CD4-positive, alpha-beta T cell treated with Interleukin-21 for 1 hour (primary cell): ENCODE results near the gene SAP30BP.

Experiments
- DNase-seq: peaks from one replicate; pipeline ENCODE4 v3.0.0-alpha.2; 2020

The SAP30BP gene

DNA sequence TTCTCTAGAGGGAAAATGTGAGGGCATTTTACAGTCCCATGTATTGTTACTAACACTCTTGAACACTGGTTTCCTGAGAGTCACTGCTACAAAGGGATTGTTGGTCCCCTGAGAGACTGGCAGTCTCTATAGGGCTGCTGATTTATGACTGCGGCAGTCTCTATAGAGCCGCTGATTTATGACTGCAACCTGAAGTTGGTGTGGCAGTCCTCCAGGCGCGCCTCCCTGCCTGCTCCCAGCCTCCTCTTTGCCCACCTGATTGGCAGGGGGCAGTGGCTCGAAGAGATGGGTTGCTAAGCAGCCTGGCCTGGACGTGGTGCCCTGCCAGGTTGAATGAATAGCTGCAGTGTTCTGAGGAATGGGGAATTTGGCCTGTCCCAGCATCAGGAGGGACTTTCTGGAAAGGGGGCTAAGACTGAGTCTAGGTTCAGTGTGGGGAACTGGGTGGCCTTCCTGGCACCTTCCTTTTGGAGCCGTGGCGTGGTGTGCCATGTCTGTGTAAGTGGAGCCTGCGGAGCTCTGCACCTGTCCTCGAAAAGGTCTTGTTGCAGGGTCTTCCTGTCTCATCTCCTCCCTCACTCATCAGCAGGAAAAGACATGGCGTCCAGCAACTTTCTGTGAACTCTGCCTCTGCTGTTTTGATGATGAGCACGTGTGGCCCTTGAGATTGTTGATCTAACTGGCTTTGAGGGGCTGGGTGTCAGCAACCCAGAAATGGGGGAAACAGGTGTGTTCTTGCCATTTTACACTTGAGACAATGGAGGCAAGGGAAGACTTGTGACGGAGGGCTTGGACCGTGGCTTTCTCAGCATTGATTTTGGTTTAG, 24.9 kb downstream of the SAP30BP start:
- no peak for DNase-seq

DNA sequence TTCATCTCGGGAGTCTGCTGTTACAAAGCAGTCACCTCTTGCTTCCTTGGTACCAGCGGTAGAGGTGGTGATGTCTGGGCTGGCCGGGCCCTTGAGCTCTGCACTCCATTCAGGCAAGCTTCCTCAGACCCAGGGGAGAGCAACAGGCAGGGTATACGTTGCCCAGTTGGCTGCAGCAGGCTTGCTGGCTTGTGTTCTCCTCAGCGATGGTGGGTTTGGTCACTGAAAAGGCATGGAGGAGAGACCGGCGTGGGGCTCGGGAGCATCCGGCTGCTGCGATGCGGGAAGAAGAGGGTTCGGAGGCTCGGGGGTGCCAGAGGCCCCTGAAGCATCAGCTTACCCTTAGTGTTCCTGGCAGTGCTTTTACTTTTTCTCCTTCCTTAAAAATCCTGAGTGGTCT, 25.8 kb downstream of the SAP30BP start:
- DNase-seq: no peak

DNA sequence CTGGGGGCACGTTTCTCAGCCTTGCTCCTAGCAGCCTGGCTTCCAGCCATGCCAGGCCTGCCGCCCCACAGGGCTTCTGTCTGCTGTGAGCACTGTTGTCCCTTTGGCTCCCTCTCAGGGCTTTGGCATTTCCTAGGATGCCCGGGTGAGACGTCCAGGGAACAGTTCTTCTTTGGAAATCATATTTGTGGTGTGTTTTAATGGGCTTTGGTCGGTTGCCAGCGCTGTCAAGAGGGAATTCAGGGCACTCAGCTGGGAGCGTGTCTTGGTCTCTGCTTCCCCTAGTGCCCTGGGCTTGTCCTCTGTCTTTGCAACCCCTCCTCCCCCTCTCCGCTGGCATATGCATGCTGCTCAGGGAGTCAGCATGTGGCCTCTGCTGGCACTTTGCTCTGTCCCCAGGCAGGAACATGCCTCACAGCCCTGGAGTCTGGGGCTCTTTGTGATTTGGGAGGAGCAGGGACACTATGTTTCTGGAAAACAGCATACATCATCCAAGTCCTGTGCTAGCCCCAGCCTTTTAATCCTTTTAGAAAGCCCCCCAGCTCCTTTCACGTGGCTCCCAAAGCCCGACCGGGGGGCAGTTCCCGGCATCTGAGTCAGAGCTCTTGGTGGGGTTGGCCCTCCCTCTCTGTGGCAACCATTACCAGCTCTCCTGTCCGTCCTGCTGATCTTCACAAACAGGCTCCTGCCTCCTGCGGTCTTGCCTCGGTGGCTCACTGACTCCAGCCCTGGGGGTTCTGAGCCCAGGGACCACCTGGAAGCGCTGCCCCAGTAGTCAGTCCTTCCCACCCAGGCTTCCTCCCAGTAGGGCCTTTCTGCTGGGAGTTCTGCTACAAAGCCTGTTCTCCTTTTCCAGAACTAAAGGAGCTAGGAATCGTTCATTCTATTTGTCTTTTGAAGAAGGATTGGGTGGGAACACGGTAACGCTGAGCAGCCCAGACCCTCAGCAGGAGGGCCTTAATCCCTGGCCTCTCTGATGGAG, 26.7 kb downstream of the SAP30BP start:
- DNase-seq: no peak

DNA sequence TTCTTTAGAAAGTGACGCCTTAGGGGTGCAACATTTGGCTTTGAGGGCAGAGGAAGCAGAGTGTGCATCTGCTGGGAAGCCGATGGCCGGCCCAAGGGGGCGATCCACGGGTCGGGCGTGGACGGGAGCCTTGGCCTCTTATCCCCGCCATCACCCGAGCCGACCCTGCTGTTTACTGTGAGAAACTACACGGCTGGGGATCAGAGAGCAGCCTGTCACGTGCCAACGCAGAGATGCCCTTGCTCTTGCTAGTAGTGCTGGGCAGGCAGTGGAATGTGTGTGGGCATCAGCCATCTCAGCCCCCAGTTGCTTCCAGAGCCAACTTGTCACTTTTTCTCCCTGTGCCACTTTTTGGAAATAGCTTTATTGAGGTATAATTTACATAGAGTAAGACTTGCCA, 27.4 kb downstream of the SAP30BP start:
- DNase-seq: no peak

DNA sequence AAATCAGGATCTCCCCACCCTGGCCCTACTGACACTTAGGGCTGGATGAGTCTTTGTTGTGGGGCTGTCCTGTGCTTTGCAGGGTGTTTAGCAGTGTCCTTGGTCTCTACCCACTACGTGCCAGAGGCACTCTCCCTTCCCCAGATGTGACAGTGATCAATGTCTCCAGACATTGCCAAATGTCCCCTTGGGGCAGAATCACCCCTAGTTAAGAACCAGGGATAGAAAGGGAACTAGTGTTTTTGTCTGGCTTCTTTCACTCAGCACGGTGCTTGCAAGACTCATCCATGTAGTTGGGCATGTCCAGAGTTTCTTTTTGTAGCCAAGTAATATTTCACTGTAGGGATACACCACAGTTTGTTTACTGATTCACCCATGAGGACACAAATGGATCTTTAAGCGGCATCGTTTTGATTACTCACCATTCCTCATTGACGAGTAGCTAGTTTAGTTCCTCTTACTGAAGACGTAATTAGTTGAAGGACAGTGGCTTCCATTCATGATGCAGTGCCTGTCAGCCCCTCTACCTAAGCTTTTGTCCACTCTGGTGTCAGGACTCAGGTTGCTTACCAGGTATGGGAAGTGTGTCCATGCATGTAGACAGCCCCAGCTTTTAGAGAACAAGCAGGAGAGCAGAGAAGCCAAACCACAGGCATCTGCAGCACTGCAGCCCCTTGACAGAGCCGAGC, 28.1 kb downstream of the SAP30BP start:
- DNase-seq: no peak

DNA sequence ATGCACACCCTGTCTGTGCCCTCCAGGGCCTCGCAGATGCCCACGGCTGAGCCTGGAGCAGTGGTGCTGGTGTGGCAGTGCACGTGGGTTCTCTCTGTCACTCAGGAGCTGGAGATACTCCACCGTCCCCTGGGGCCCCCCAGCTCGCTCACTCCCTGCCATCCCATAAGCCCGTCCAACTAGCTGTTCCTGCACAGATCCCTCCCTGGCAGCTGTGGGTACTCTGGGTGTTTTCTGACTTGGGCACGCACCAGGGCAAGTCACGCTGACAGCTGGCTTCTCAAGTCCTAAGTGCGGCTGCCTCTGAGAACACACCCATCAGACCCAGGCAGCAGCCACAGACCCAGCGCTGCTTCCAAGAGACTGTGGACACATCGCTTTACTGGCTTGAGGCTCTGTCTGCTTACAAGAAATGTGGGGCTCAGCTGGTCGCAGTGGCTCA, 28.7 kb downstream of the SAP30BP start:
- no peak for DNase-seq

DNA sequence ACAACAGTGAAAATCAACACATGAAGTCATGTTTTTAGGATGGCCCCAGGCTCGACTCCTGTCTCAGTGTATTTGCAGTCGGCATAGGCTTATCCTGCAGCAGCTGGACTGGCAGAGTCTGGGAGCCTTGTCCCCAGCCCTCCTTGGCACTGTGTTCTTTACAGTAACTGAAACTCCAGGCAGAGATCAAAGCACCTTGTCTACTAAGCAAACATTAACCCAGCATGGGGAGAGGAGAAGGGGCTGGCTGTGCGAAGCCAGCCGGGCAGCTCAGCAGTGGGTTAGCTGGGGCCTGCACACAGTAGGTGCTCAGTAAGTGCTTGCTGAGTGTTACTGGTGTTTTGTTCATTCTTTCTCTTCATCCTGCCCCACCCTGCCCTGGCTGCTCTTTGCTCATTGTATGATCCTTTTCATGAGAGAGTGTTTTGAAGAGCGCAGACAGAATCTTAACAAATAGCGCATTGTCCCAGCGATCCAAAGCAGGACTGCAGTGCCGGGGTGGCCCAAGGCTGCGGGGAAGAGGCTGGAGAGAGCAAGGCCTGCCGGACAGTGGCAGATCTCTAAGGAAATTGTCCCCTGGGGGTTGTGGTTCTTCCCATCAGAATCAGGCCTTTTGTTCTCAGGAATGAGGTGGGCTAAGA, 30.6 kb downstream of the SAP30BP start:
- no peak for DNase-seq

DNA sequence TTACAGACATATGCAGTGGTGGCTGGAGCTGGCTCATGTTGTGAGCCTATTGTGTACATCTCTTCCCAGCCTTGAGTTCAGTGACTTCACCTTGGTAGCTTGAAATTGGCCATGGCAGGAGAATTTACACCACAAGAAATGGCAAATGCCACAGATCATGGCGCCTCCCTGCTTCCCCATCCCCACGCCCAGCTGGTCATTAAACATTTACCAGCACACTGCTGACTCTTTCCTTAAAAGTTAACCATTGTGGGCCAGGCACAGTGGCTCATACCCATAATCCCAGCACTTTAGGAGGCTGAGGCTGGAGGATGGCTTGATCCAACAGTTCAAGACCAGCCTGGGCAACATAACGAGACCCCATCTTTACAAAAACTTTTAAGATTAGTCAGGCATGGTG, 31.5 kb downstream of the SAP30BP start:
- DNase-seq: no peak

DNA sequence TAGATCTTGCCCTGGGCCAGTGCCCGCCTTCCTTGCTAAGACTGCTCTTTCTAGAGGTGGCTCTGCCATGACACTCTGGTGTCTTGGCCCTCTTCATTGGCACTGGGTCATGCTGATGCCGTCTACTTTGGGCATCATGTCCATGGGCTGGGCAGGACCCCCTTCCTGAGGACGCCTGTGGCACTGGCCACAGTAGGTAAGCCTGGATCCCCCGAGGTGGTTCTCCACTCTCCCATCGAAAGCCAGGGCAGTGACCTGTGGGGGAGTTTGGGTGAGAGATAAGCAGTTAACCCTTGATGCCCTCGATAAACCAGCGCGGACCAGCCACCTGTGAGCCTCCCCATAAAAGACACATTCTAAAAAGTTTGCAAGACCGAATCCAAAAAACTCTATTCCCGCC, 34.1 kb downstream of the SAP30BP start:
- no peak for DNase-seq

DNA sequence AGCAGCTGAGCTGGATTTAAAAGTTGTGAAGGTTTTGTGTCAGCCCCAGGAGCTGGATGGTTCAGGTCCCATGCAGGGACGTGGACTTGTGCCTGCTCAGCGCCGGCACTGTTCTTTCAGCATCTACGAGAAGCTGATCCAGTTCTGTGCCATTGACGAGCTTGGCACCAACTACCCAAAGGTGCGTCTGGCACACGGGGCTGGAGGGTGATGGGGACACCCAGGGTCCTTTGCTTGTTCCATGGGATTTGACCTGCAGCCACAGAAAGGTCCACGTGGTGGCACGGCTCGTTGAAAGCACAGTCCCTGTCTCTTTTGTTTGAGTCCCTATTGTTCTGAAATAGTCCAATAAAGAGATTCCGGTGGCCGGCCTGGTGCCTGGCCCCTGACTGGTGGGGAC, 36.1 kb downstream of the SAP30BP start:
- no peak for DNase-seq

DNA sequence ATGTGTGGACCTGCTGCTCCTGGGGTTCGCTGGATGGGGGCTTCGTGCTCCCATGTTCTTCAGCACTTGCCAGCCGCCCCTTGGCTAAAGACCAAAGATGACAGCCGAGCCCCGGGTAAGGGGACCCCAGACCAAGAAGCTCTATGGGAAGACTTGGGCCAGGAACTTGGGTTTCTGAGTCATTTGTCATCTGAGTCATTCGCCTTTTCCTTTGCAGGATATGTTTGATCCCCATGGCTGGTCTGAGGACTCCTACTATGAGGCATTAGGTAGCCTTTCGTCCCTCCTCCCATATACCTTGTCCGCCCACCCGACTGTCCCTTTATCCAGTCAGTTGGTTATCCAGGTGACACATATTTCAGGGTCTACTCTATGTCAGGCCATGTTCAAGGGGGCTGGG, 36.5 kb downstream of the SAP30BP start:
- no peak for DNase-seq

DNA sequence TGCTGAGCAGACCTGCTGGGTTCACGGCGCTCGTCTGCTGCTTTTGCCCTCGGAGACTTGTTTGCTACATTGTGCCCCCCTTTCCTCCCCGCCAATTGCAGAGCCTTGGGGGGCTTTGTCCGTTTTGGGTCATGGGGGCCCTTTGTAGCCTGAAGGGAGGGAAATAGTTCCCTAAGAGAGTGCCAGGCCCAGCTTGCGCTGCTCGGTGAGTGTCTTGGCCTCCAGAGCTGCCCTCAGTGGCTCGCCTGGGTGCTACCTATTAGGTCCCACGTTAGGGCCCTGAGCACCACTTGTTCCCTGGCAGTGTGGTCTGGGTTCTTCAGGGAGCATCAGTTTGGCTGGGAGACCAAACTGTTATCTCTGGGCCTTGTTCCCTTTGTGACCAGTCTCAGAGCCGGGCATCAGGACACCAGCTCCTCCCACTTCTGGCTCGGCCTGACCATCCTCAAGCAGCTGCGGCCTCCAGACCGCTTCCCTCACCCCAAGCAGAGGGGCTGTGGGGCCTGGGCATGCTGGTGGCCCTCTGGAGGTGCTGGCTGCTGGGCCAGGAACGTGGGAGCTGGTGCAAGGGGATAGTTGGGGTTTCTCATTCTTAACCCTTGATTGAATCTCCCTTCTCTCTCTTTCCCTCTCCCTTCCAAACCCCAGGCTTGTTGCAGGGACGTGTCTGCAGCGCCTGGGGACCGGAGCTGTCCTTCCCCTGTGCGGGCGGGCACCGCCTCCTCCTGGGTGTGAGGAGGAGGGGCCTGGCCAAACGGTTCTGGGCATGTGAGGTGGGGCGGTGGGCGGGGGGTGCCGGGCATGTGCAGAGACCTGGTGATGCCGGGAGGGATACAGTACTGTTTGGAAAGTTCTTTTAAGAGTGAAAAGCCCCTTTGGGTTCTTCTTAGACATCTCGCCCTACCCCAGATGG, 38.1 kb downstream of the SAP30BP start:
- no peak for DNase-seq

DNA sequence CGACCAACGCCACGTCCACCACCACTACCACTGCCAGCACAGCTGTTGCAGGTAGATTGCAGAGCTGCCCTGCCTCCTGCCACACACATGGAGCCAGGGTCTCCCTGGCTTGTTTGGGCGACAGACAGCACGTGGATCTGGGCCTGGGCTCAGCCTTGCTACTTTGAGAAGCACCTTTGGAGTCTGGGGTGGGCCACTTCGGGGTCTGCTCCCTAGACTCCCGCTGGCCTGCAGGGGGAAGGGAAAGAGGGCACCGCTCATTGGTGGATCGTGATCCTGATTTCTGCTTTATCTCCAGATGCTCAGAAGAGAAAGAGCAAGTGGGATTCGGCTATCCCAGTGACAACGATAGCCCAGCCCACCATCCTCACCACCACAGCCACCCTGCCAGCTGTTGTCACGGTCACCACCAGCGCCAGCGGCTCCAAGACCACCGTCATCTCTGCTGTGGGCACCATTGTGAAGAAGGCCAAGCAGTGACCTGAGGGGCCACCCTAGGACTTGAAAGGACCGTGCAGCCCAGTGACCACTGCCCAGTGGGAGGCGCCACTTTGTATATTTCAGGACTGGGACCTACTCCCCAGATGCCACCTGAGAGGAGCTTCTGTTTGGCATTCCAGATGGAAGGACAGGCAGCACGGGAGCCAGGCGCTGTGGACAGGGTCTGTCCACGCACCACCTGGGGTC, 39.0 kb downstream of the SAP30BP start:
- DNase-seq: no peak

DNA sequence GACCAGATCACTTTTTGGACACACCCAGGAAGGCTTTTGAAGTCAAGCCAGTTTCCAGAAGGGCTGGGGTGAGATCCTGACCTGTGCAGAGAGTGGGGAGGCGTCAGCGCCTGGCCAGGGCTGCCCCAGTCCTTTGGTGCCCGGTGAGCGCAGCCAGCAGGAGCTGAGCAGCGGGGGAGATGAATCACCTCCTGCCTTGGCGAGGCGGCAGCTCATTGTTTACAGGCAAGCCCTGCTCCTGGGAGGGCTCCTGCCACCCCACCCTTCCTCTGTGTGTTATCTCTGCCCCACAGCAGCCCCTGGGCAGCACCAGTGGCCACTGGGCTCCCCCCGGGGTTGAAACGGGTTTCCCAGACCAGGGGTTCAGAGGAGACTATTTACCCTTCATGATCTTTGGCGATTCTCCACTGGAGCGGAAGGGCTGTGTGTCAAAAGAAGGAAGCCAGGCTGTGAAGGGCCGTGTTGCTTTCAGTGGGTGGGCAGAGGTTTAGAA, 40.0 kb downstream of the SAP30BP start:
- DNase-seq: no peak

DNA sequence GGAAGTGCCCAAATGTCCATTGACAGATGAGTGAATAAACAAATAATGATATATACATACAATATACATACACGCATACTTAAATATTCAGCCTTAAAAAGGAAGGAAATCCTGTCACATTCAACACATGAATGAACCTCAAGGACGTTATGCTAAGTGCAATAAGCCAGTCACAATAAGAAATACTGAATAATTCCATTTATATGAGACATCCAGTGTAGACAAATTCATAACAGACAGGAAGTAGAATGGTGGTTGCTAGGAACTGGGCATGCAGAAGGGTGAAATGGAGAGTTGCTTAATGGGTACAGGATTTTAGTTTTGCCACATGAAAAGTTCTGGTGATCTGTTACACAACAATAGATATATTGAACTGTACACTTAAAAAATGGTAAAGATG, 45.3 kb downstream of the SAP30BP start:
- no peak for DNase-seq

DNA sequence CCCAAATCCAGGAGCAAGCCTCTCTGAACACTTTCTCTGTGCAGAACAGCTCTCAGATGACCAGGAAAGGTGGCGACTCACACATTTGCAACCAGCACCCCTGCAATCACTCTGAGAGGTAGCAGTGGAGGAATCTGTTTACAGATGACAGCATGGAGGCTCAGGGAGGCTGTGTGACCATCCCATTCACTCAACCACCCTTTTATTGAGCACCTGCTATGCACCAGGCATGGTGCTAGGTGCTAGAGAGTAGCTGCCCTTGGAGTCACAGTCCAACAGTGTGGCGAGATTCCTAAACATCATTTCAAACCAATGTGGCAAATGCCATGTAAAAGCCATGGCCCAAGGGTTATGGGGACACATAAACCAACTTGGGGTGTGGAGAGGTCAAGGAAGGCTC, 52.6 kb downstream of the SAP30BP start:
- no peak for DNase-seq

DNA sequence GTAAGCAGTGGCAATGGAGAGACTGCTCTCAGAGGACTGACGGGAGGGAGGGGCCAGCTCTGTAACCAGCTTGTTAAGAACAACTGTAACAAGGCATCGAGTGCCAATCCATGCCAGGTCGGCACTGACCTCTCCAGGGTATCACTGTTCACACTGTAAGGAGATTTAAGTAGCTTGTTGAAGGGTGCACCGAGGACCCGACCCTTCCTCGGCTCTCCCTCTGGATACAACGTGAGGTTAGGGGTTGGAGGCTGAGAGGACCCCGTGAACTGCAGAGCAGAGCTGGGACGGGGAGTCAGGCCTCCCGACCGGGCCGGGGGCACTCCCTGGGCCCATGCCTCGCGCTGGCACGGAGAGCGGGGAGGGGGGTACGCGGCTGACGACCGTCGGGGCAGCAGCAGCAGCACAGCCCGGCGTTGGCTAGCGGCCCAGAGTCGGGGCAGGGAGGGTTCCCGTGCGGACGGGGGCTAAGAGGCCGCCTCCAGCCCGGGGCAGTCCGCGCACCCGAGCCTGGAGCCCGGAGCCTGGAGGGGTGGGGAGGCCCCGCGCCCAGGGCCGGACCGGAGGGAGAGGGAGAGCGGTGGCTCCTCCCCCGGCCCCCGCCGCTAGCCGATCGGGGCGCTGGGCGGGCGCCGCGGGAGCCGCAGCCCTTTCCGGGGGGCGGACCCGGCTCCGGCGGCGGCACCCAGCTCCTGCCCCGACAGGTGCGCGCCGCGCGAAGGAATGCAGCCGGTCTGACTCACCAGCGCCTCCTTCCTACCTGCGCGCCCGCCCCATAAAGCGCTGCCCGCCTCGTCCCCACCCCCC, 53.7 kb downstream of the SAP30BP start, which contains the start of gene ITGB4:
ITGB4 (plus strand) TSS at position 804 of the 807 bp plus-strand sequence. CDS start 3,245 bp downstream, outside the sequence.
- peak; percentile 74 for DNase-seq

DNA sequence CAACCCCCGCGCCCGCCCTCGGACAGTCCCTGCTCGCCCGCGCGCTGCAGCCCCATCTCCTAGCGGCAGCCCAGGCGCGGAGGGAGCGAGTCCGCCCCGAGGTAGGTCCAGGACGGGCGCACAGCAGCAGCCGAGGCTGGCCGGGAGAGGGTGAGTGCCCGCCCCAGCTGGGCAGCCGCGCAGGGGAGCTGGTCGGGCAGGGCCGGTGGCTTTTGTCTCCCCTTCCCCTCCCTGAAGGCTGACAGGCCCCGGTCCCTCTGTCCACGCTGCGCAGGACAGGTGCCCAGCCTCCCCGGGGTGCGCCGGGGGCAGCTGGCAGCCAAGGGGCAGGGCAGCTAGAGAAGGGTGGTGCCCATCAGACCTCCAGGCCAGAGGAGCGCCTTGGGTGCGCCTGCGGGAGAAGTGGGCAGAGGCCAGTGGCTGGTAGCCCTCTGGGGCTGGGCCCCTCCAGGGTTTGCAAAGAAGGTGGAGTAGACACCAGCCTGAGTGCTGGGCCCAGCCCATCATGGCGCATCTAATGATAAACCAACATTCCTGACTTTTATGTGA, 54.4 kb downstream of the SAP30BP start:
- DNase-seq: no peak

DNA sequence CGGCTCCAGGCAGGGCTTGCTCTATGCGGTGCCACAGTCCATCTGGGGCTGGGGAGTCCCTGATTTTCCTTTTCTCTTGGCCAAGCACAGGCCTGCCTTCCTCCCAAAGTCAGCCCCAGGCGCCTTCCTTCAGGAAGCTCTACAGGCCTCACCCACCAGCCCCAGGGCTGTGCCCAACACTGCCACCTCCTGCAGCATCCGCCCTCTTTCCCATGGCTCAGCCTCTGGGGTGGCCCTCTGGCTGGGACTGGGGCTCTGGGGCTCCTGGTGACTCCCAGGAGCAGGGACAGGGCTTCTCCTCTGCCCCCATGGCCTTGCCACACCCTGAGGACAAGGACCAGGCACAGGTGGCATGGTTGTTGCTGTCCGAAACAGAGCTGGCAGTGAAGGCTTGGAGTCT, 54.9 kb downstream of the SAP30BP start:
- no peak for DNase-seq
